AG04450 (cell line): ENCODE measurements around the gene ADTRP. TPM values are rescaled to one million over a fixed set of nuclear protein-coding genes. Genes with fewer than 3 reads are reported as not detected.

Experiments
- CTCF ChIA-PET: fragments of 300-600, 350-600 bp; formaldehyde crosslinking; extraction: SDS; loops from one replicate; lab custom pipeline; 2022; ENCODE audit warnings: antibody characterized with exemption, inconsistent platforms; lab: Charles Lee
- POLR2A ChIA-PET: fragments of 350-600 bp; formaldehyde crosslinking; extraction: SDS; loops from one replicate; lab custom pipeline; 2021; ENCODE audit warnings: antibody characterized with exemption, inconsistent platforms; lab: Yijun Ruan, JAX
- DNase-seq: peaks from one replicate; pipeline ENCODE4 v3.0.0-alpha.2; 2011; ENCODE audit warnings: low read depth, low spot score
- H3K27ac ChIP-seq: one replicate; pipeline ENCODE4 v1.5.1; 2012; ENCODE audit warnings: low read depth, low read length, control low read depth
- H3K27me3 ChIP-seq: one replicate; pipeline ENCODE4 v1.6.0; 2012; ENCODE audit warnings: low read length; ENCODE audit not compliant: control insufficient read depth, insufficient read depth
- H3K4me3 ChIP-seq: 2 replicates; pipeline ENCODE4 v1.5.1; 2011; ENCODE audit warnings: mild to moderate bottlenecking, low read depth, low read length, control low read depth
- H3K9me3 ChIP-seq: 2 replicates; pipeline ENCODE4 v1.5.1; 2012; ENCODE audit warnings: low read length; ENCODE audit not compliant: control insufficient read depth, insufficient read depth
- CTCF ChIP-seq: IDR thresholded peaks from 2 replicates; pipeline ENCODE4 v1.5.1; 2011; ENCODE audit warnings: low read depth, low read length, control low read depth, inconsistent platforms
- polyA plus RNA-seq: library from polyadenylated mRNA; depleted of rRNA; stranded (reverse); fragments of >200 nt; gene quantifications from 2 replicates; pipeline ENCODE4 v1.2.3, GENCODE V29; 2011

Gene ADTRP
- polyA plus RNA-seq, 1 experiment = 0.33 TPM

DNA sequence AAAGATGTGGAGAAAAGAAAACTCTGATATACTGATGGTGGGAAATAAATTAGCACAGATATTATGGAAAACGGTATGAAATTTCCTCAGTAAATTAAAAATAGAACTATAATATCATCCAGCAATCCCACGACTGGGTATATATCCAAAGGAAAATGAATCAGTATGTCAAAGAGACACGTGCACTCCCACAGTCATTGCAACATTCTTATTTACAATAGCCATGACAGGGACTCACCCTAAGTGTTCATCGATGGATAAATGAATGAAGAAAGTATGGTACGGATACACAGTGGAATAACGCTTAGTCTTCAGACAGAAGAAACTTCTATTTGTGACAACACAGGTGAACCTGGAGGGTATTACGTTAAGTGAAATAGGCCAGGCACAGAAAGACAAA is 5.7 kb upstream of the ADTRP start:
- H3K9me3 ChIP-seq = no peaks in the 10 kb centered on the region
- no peak overlapping the region for H3K4me3 ChIP-seq
- no peak overlapping the region for H3K27ac ChIP-seq
- CTCF ChIA-PET = no interaction called here
- no peaks in the 10 kb centered on the region for H3K27me3 ChIP-seq
- POLR2A ChIA-PET = no interaction called here
- TF ChIP-seq CTCF = no peak
- no peak for DNase-seq

GRCh38 chr6:11783524-11784064 is 5.0 kb upstream of the ADTRP start:
- POLR2A ChIA-PET = no interaction called here
- Histone ChIP-seq H3K4me3 (no peak overlapping the region), H3K9me3 (no peaks in the 10 kb centered on the region), H3K27me3 (no peaks in the 10 kb centered on the region), H3K27ac (no peak overlapping the region)
- CTCF ChIA-PET = interaction anchor here (1.1 kb wide), 1 partner anchor 18 kb away, joined by 3 read pairs; no protein-coding TSS in a partner anchor
- DNase-seq = no peak
- TF ChIP-seq CTCF = no peak

DNA sequence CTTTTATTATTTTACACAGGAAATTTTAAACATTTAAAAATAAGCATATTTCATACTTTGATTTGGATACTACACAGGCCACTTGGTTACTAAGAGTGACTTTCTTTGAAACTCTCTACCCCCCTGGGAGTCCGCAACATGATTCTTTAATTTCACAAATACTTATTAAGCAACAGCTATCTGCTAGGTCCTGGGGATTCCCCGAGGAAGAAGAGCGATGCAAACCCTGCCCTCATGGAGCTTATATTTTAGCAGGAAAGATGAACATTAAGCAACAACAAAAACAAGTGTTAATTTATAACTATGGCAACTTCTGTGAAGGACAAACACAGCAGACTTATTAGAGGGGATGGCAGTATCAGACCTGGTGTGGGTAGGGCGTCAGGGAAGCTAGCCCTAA is 3.9 kb upstream of the ADTRP start:
- TF ChIP-seq CTCF = no peak
- no peak overlapping the region for H3K4me3 ChIP-seq
- H3K27ac ChIP-seq = no peak overlapping the region
- H3K9me3 ChIP-seq = no peaks in the 10 kb centered on the region
- CTCF ChIA-PET = interaction anchor here (1.1 kb wide), 1 partner anchor 17 kb away, joined by 3 read pairs; no protein-coding TSS in a partner anchor
- no peak for DNase-seq
- H3K27me3 ChIP-seq = no peaks in the 10 kb centered on the region
- POLR2A ChIA-PET = no interaction called here

DNA sequence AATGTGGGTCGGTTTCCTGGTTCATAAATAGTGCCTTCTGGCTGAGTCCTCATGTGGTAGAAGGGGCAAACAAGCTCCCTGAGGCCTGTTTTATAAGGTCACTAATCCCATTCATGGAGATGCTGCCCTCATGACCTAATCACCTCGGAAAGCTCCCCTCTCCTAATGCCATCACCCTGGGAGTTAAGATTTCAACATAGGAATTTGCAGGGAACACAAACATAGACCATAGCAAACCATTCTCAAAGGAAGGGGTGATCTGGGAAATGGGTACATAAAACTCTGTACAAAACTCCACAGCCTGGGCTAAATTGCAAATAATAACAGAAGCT is 1.5 kb upstream of the ADTRP start:
- DNase-seq = no peak
- no peak for TF ChIP-seq CTCF
- no peak overlapping the region for H3K4me3 ChIP-seq
- H3K27me3 ChIP-seq = no peaks in the 10 kb centered on the region
- ChIA-PET POLR2A (interaction anchor here (0.6 kb wide), 1 partner anchor 230 kb away, joined by 3 read pairs; no protein-coding TSS in a partner anchor), CTCF (no interaction called here)
- no peaks in the 10 kb centered on the region for H3K9me3 ChIP-seq
- H3K27ac ChIP-seq = no peak overlapping the region

GRCh38 chr6:11779329-11780096 is 910 bp upstream of the ADTRP start:
- ChIA-PET CTCF (no interaction called here), POLR2A (interaction anchor here (0.6 kb wide), 1 partner anchor 231 kb away, joined by 3 read pairs; no protein-coding TSS in a partner anchor)
- TF ChIP-seq CTCF = no peak
- no peaks in the 10 kb centered on the region for H3K27me3 ChIP-seq
- no peak overlapping the region for H3K27ac ChIP-seq
- no peaks in the 10 kb centered on the region for H3K9me3 ChIP-seq
- H3K4me3 ChIP-seq = no peak overlapping the region
- no peak for DNase-seq
